ENCODE data around the gene POLL.
"Not testable (repeated sequence)": the region's sequence is repeated elsewhere in the genome, so short reads cannot be mapped to it uniquely, and the experiment has no call there.

Gene POLL

GRCh38 chr10:101611096-101611905 is 23.2 kb upstream of the POLL start:
- no peak for DNase-seq

GRCh38 chr10:101609481-101609880 is 21.4 kb upstream of the POLL start:
- DNase-seq = no peak

- no peak for DNase-seq
These were observed 19.1 kb upstream of the POLL start for GRCh38 chr10:101607124-101607523.

GRCh38 chr10:101602761-101603398 is 14.8 kb upstream of the POLL start:
- peak; percentile 47 for DNase-seq

GRCh38 chr10:101601541-101601940 is 13.5 kb upstream of the POLL start:
- no peak for DNase-seq

GRCh38 chr10:101597091-101597900 is 9.2 kb upstream of the POLL start:
- DNase-seq = no peak

- no peak for DNase-seq
These were observed 7.8 kb upstream of the POLL start for GRCh38 chr10:101595591-101596433.

GRCh38 chr10:101593331-101593730 is 5.3 kb upstream of the POLL start:
- DNase-seq = not testable (repeated sequence)

GRCh38 chr10:101588879-101589278 is 822 bp upstream of the POLL start:
- DNase-seq = no peak

GRCh38 chr10:101585841-101586240 is 2.2 kb downstream of the POLL start:
- DNase-seq = no peak

- no peak for DNase-seq
These were observed 7.3 kb downstream of the POLL start for GRCh38 chr10:101580486-101581399.

- DNase-seq = no peak
These were observed 8.6 kb downstream of the POLL start for GRCh38 chr10:101579516-101579870.

GRCh38 chr10:101578803-101579515 is 9.1 kb downstream of the POLL start:
- no peak for DNase-seq

- no peak for DNase-seq
These were observed 9.9 kb downstream of the POLL start for GRCh38 chr10:101578192-101578591.

GRCh38 chr10:101577121-101577871 is 10.8 kb downstream of the POLL start:
- DNase-seq = no peak

- DNase-seq = no peak
These were observed 11.7 kb downstream of the POLL start for GRCh38 chr10:101576211-101576863.

- no peak for DNase-seq
These were observed 12.4 kb downstream of the POLL start for GRCh38 chr10:101575580-101576210.

- DNase-seq = no peak
These were observed 13.0 kb downstream of the POLL start for GRCh38 chr10:101575091-101575490.

Data from CD4-positive, alpha-beta T cell treated with Interleukin-21 for 1 hour (primary cell).